ENCODE measurements around the gene DHRS4.
"Not testable (repeated sequence)": the region's sequence is repeated elsewhere in the genome, so short reads cannot be mapped to it uniquely, and the experiment has no call there.

GRCh38 chr14:23970283-23970659 is 16.7 kb downstream of the DHRS4 start:
- not testable (repeated sequence) for TF ChIP-seq CTCF (IDR thresholded peaks at IDR 0.05; ENCODE audit: poor library complexity, severe bottlenecking); POLR2AphosphoS5 (IDR thresholded peaks at IDR 0.05); EZH2 (IDR thresholded peaks at IDR 0.05; ENCODE audit: borderline replicate concordance, insufficient read depth, low read length, poor library complexity, severe bottlenecking); EP300 (conservative IDR thresholded peaks at IDR 0.05; ENCODE audit: poor library complexity, severe bottlenecking); MXI1 (conservative IDR thresholded peaks at IDR 0.05; ENCODE audit: poor library complexity, severe bottlenecking); REST (IDR thresholded peaks at IDR 0.05; ENCODE audit: borderline replicate concordance); SMC3 (conservative IDR thresholded peaks at IDR 0.05; ENCODE audit: poor library complexity); RAD21 (conservative IDR thresholded peaks at IDR 0.05)

All from neural cell (in vitro differentiated cells).